HepG2 (cell line): ENCODE measurements around the gene LEMD2. TPM values are rescaled to one million over a fixed set of nuclear protein-coding genes. Genes with fewer than 3 reads are reported as not detected.

ENCODE experiments used
- ATAD3A ChIP-seq: sonication (generic); formaldehyde crosslinking; IDR thresholded peaks from 2 replicates; pipeline ENCODE4 v1.4.0; 2020; ENCODE audit warnings: missing genetic modification reagents
- BCL6 ChIP-seq: IDR thresholded peaks from 2 replicates; pipeline ENCODE4 v1.6.1; 2016; ENCODE audit warnings: missing genetic modification reagents, missing compliant biosample characterization
- CHD2 ChIP-seq: IDR thresholded peaks from 2 replicates; pipeline ENCODE4 v1.6.1; 2011; ENCODE audit warnings: low read depth, low read length, improper control_type of control experiment
- ELF4 ChIP-seq: sonication (generic); formaldehyde crosslinking; IDR thresholded peaks from 2 replicates; pipeline ENCODE4 v1.5.0; 2020; ENCODE audit warnings: missing genetic modification reagents, mild to moderate bottlenecking, moderate library complexity, borderline replicate concordance
- NFIC ChIP-seq: IDR thresholded peaks from 2 replicates; pipeline ENCODE4 v1.6.1; 2012; ENCODE audit warnings: mild to moderate bottlenecking, low read length, inconsistent platforms
- RERE ChIP-seq: IDR thresholded peaks from 2 replicates; pipeline ENCODE4 v1.6.1; 2016; ENCODE audit warnings: low read depth, missing genetic modification reagents, missing compliant biosample characterization
- RORA ChIP-seq: sonication (generic); formaldehyde crosslinking; IDR thresholded peaks from 2 replicates; pipeline ENCODE4 v1.5.0; 2020; ENCODE audit warnings: mild to moderate bottlenecking, missing genetic modification reagents, moderate library complexity
- SAP130 ChIP-seq: IDR thresholded peaks from 2 replicates; pipeline ENCODE4 v1.6.1; 2016; ENCODE audit warnings: low read depth
- TERF1 ChIP-seq: sonication (generic); formaldehyde crosslinking; IDR thresholded peaks from 2 replicates; pipeline ENCODE4 v1.8.0; 2022; ENCODE audit warnings: mild to moderate bottlenecking, missing genetic modification reagents, moderate library complexity
- ZMYM4 ChIP-seq: sonication (generic); formaldehyde crosslinking; IDR thresholded peaks from 2 replicates; pipeline ENCODE4 v1.8.1; 2023; ENCODE audit warnings: mild to moderate bottlenecking, missing genetic modification reagents
- ZNF230 ChIP-seq: sonication (generic); formaldehyde crosslinking; IDR thresholded peaks from 2 replicates; pipeline ENCODE4 v1.4.0; 2020; ENCODE audit warnings: mild to moderate bottlenecking, missing genetic modification reagents
- ZNF251 ChIP-seq: sonication (generic); formaldehyde crosslinking; IDR thresholded peaks from 2 replicates; pipeline ENCODE4 v1.9.0; 2021; ENCODE audit warnings: mild to moderate bottlenecking, missing genetic modification reagents
- ZNF276 ChIP-seq: sonication (generic); formaldehyde crosslinking; IDR thresholded peaks from 2 replicates; pipeline ENCODE4 v1.4.0; 2020; ENCODE audit warnings: mild to moderate bottlenecking, low read depth, missing genetic modification reagents
- ZNF362 ChIP-seq: sonication (generic); formaldehyde crosslinking; IDR thresholded peaks from 2 replicates; pipeline ENCODE4 v1.4.0; 2020; ENCODE audit warnings: missing genetic modification reagents, mild to moderate bottlenecking, borderline replicate concordance
- ZNF446 ChIP-seq: sonication (generic); formaldehyde crosslinking; IDR thresholded peaks from 2 replicates; pipeline ENCODE4 v1.5.0; 2020; ENCODE audit warnings: mild to moderate bottlenecking, missing genetic modification reagents
- ZNF841 ChIP-seq: sonication (generic); formaldehyde crosslinking; IDR thresholded peaks from 2 replicates; pipeline ENCODE4 v1.8.1; 2023; ENCODE audit warnings: missing genetic modification reagents, borderline replicate concordance
- ZSCAN20 ChIP-seq: sonication (generic); formaldehyde crosslinking; IDR thresholded peaks from 2 replicates; pipeline ENCODE4 v1.4.0; 2020; ENCODE audit warnings: missing genetic modification reagents, mild to moderate bottlenecking, borderline replicate concordance
- ZSCAN5A ChIP-seq: sonication (generic); formaldehyde crosslinking; IDR thresholded peaks from 2 replicates; pipeline ENCODE4 v1.8.0; 2022; ENCODE audit warnings: mild to moderate bottlenecking, missing genetic modification reagents, borderline replicate concordance
- polyA plus RNA-seq, 8 experiments: library from polyadenylated mRNA; depleted of rRNA in 3 of 8; stranded (reverse) in 7 of 8; unstranded in 1 of 8; fragments of >200 nt; fragmentation: Illumina TruSeq in 4 of 8; extraction: Trizol in 4 of 8; gene quantifications; 2 replicates each; pipeline versions ENCODE4 v1.2.1 to v1.2.3, GENCODE V29; 2011 to 2016; ENCODE audit warnings: low read depth in 4 of 8, missing spikeins in 1 of 8, mixed read lengths in 1 of 8; ENCODE audit not compliant: insufficient read depth in 1 of 8
- total RNA-seq, 5 experiments: library from RNA; depleted of rRNA; stranded (reverse); fragments of >200 nt; fragmentation: Illumina TruSeq; extraction: Trizol; gene quantifications; 2 replicates each; pipeline ENCODE4 v1.2.3, GENCODE V29; 2016; ENCODE audit warnings: low read depth in 1 of 5

The LEMD2 gene
- total and polyA plus RNA-seq, 2 of the 13 experiments (the other 11 are each of a cell fraction or from before 2014, with no cell fraction given), result 45.2 to 62.9 TPM

- TF ChIP-seq ZSCAN5A (CRISPR knock-in tag) (no peak), BCL6 (CRISPR knock-in tag) (peak; percentile 87), CHD2 (no peak), ZNF251 (CRISPR knock-in tag) (no peak), ZMYM4 (CRISPR knock-in tag) (peak; percentile 89), TERF1 (CRISPR knock-in tag) (no peak), ZSCAN20 (0 out of 2 replicates have a peak, but pooled peaks have one; percentile 14), SAP130 (CRISPR knock-in tag) (peak; percentile 92), ZNF446 (no peak), ZNF230 (CRISPR knock-in tag) (no peak; the same call in 1 of the 2 replicates), ZNF362 (CRISPR knock-in tag) (peak; percentile 45; the same call in 1 of the 2 replicates), RORA (CRISPR knock-in tag) (no peak), ELF4 (CRISPR knock-in tag) (no peak), ZNF841 (CRISPR knock-in tag) (no peak), NFIC (no peak), ATAD3A (no peak), RERE (no peak), ZNF276 (no peak)
These were observed 26.9 kb downstream of the LEMD2 start (continued) for GRCh38 chr6:33761922-33762629.
